ENCODE measurements around the gene FAM83F. TPM values are rescaled to one million over a fixed set of nuclear protein-coding genes. Genes with fewer than 3 reads are reported as not detected.

The FAM83F gene
- total and polyA plus RNA-seq, 2 donors (not counting 1 experiment from before 2014, with no cell fraction given) = not detected

DNA sequence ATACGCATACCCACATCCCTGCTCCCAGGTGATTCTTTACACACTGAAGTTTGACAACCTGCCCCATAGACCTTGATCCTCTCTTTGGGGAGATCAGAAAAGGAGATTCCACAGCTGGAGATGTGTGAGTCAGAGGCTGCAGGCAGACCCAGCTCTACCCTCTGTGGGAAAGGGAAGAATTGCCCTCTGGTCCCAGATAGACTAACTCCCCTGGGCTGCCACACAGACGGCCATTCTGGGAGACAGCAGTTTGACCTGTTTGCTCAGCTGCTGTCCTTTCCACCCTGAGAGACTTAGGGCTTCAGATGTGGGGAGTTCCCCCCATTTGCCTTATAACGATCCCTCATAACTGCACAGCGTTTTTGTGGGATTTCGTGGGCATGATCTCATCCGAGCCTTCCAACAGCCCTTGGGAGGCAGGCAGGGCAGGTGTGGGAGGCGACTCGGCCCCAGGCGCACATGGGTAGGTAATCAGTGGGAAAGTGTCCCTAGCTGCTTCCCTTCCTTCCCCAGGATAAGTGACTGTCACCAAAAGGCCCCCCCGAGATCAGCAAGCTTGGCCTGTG is 14.1 kb downstream of the FAM83F start:
- Histone ChIP-seq H3K27me3 (ENCODE audit: control insufficient read depth, insufficient read depth, low read length) (peaks cover 29% of the 10 kb centered on the region), H3K4me3 (replicated peaks in 1 of 4; ENCODE audit: control extremely low read depth in 1 of 4, insufficient read depth in 1 of 4, low read depth in 3 of 4, low read length in 4 of 4) (no peak overlapping the region), H3K9ac (ENCODE audit: insufficient read depth, low read length) (no peak overlapping the region), H2AFZ (ENCODE audit: low read length) (no peak overlapping the region), H4K20me1 (ENCODE audit: control insufficient read depth, extremely low read depth, insufficient read depth, low read length) (no peaks in the 10 kb centered on the region), H3K4me2 (ENCODE audit: extremely low read depth, insufficient read depth, low read length) (no peak overlapping the region), H3K36me3 (ENCODE audit: control insufficient read depth, insufficient read depth, low read length) (no peaks in the 10 kb centered on the region), H3K4me1 (ENCODE audit: control insufficient read depth, extremely low read depth, insufficient read depth, low read length) (no peaks in the 10 kb centered on the region), H3K27ac (ENCODE audit: insufficient read depth, low read length) (no peak overlapping the region), H3K79me2 (ENCODE audit: control insufficient read depth, insufficient read depth, low read length) (no peaks in the 10 kb centered on the region), H3K9me3 (ENCODE audit: control insufficient read depth, insufficient read depth, low read depth, low read length) (no peaks in the 10 kb centered on the region)
- peak in 1 of 2 donors; percentile 26 for DNase-seq (ENCODE audit: low read depth in 2 of 2)
- TF ChIP-seq, protein P1, sequence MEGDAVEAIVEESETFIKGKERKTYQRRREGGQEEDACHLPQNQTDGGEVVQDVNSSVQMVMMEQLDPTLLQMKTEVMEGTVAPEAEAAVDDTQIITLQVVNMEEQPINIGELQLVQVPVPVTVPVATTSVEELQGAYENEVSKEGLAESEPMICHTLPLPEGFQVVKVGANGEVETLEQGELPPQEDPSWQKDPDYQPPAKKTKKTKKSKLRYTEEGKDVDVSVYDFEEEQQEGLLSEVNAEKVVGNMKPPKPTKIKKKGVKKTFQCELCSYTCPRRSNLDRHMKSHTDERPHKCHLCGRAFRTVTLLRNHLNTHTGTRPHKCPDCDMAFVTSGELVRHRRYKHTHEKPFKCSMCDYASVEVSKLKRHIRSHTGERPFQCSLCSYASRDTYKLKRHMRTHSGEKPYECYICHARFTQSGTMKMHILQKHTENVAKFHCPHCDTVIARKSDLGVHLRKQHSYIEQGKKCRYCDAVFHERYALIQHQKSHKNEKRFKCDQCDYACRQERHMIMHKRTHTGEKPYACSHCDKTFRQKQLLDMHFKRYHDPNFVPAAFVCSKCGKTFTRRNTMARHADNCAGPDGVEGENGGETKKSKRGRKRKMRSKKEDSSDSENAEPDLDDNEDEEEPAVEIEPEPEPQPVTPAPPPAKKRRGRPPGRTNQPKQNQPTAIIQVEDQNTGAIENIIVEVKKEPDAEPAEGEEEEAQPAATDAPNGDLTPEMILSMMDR (conservative IDR thresholded peaks at IDR 0.05 in 1 of 2, IDR thresholded peaks at IDR 0.05 in 1 of 2; ENCODE audit: low read depth in 1 of 2, low read length in 2 of 2) = no peak
- no peak for TF ChIP-seq EZH2 (IDR thresholded peaks at IDR 0.05; ENCODE audit: low read length, missing control alignments)

DNA sequence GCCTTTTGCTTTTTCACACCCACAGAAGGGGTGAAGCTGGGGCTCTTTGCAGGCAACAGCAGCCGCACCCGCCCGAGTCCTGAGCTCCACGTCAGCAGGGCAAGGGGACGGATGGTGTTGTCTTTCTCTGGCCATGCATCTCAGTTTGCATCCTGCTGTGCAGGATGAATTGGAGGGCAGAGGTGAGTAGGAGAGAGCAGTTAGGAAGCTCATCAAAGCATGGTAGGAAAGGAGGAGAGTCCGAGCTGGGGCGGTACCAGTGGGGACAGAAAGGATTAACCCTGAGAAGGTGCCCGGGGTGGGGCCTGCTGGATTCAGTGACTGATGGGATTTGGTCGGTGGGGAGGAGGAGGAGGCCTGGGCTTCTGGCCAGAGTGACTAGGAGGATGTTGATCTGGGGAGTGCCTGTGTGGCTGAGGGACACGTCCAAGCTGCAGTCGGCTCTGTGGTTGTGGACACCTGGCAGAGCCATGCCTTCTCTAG is 14.6 kb downstream of the FAM83F start:
- H3K79me2 ChIP-seq (ENCODE audit: control insufficient read depth, insufficient read depth, low read length) = no peaks in the 10 kb centered on the region
- H3K4me1 ChIP-seq (ENCODE audit: control insufficient read depth, extremely low read depth, insufficient read depth, low read length) = no peaks in the 10 kb centered on the region
- peak in 1 of 2 donors; percentile 42 for DNase-seq (ENCODE audit: low read depth in 2 of 2)
- H3K36me3 ChIP-seq (ENCODE audit: control insufficient read depth, insufficient read depth, low read length) = no peaks in the 10 kb centered on the region
- no peak overlapping the region for H3K4me2 ChIP-seq (ENCODE audit: extremely low read depth, insufficient read depth, low read length)
- TF ChIP-seq, protein P1 (conservative IDR thresholded peaks at IDR 0.05 in 1 of 2, IDR thresholded peaks at IDR 0.05 in 1 of 2; ENCODE audit: low read depth in 1 of 2, low read length in 2 of 2) = no peak
- no peak for TF ChIP-seq EZH2 (IDR thresholded peaks at IDR 0.05; ENCODE audit: low read length, missing control alignments)
- peaks cover 29% of the 10 kb centered on the region for H3K27me3 ChIP-seq (ENCODE audit: control insufficient read depth, insufficient read depth, low read length)
- H4K20me1 ChIP-seq (ENCODE audit: control insufficient read depth, extremely low read depth, insufficient read depth, low read length) = no peaks in the 10 kb centered on the region
- H3K9ac ChIP-seq (ENCODE audit: insufficient read depth, low read length) = no peak overlapping the region
- H3K27ac ChIP-seq (ENCODE audit: insufficient read depth, low read length) = no peak overlapping the region
- no peak overlapping the region for H3K4me3 ChIP-seq (replicated peaks in 1 of 4; ENCODE audit: control extremely low read depth in 1 of 4, insufficient read depth in 1 of 4, low read depth in 3 of 4, low read length in 4 of 4)
- no peak overlapping the region for H2AFZ ChIP-seq (ENCODE audit: low read length)
- H3K9me3 ChIP-seq (ENCODE audit: control insufficient read depth, insufficient read depth, low read depth, low read length) = no peaks in the 10 kb centered on the region

DNA sequence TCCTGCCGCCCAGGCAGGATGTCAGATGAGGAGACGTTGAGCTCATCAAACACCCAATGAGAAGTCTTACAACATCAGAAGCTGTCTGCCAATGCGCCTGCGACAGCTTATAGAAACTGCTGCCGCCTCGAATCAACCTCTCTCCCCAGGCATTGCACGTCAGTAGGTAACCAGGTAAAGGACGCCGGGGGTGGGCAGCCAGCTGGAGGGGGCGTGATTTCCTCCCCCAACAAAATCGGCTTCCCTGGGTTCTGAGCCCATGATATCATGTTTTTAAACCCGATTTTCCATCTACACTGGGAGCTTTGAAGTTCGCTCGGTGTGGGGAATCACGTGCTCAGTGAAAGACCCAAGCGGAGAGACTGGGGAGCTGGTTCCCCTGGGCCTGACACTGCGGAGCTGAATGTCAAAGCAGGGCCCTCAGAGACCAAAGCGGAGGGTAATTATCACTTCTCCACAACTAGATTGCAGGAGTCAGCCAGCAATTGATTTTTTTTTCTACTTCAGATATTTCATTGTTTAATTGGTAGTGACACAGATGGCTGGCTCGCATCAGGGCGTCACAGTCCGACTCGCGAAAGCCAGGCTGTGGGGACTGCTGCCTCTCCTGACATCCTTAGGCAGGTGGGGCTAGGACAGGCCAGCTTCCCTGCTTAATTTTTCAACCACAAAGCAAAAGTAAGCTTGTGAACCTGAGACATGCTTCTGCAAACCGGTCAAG is 15.4 kb downstream of the FAM83F start:
- Histone ChIP-seq H3K9ac (ENCODE audit: insufficient read depth, low read length) (no peak overlapping the region), H3K4me3 (replicated peaks in 1 of 4; ENCODE audit: control extremely low read depth in 1 of 4, insufficient read depth in 1 of 4, low read depth in 3 of 4, low read length in 4 of 4) (no peak overlapping the region), H4K20me1 (ENCODE audit: control insufficient read depth, extremely low read depth, insufficient read depth, low read length) (no peaks in the 10 kb centered on the region), H2AFZ (ENCODE audit: low read length) (no peak overlapping the region), H3K27ac (ENCODE audit: insufficient read depth, low read length) (no peak overlapping the region), H3K27me3 (ENCODE audit: control insufficient read depth, insufficient read depth, low read length) (peaks cover 29% of the 10 kb centered on the region), H3K36me3 (ENCODE audit: control insufficient read depth, insufficient read depth, low read length) (no peaks in the 10 kb centered on the region), H3K4me1 (ENCODE audit: control insufficient read depth, extremely low read depth, insufficient read depth, low read length) (no peaks in the 10 kb centered on the region), H3K4me2 (ENCODE audit: extremely low read depth, insufficient read depth, low read length) (no peak overlapping the region), H3K9me3 (ENCODE audit: control insufficient read depth, insufficient read depth, low read depth, low read length) (no peaks in the 10 kb centered on the region), H3K79me2 (ENCODE audit: control insufficient read depth, insufficient read depth, low read length) (no peaks in the 10 kb centered on the region)
- TF ChIP-seq, protein P1 (conservative IDR thresholded peaks at IDR 0.05 in 1 of 2, IDR thresholded peaks at IDR 0.05 in 1 of 2; ENCODE audit: low read depth in 1 of 2, low read length in 2 of 2) = no peak
- TF ChIP-seq EZH2 (IDR thresholded peaks at IDR 0.05; ENCODE audit: low read length, missing control alignments) = peak; percentile 32
- no peak for DNase-seq (ENCODE audit: low read depth in 2 of 2)
